ENCODE data around the gene ATP6V0B.

The ATP6V0B gene

GRCh38 chr1:43936431-43937151 lies 38.2 kb upstream of the ATP6V0B start:
- peak; percentile 26 for DNase-seq (ENCODE audit: low read depth)
- TF ChIP-seq MAX (IDR thresholded peaks at IDR 0.05; ENCODE audit: low read depth, low read length) (no peak), CTCF (IDR thresholded peaks at IDR 0.05; ENCODE audit: low read depth, low read length) (no peak), POLR2A (IDR thresholded peaks at IDR 0.05; ENCODE audit: extremely low read depth, insufficient read length) (no peak), MYC (IDR thresholded peaks at IDR 0.05; ENCODE audit: low read depth, low read length) (no peak)
- H3K4me3 ChIP-seq (ENCODE audit: low read depth, low read length) = no peak overlapping the region

- no peak overlapping the region for H3K4me3 ChIP-seq (ENCODE audit: low read depth, low read length)
- TF ChIP-seq CTCF (IDR thresholded peaks at IDR 0.05; ENCODE audit: low read depth, low read length) = no peak
- TF ChIP-seq MYC (IDR thresholded peaks at IDR 0.05; ENCODE audit: low read depth, low read length) = no peak
- TF ChIP-seq POLR2A (IDR thresholded peaks at IDR 0.05; ENCODE audit: extremely low read depth, insufficient read length) = no peak
- no peak for TF ChIP-seq MAX (IDR thresholded peaks at IDR 0.05; ENCODE audit: low read depth, low read length)
- no peak for DNase-seq (ENCODE audit: low read depth)
Measured at GRCh38 chr1:43937179-43937865, 37.4 kb upstream of the ATP6V0B start.

GRCh38 chr1:43938383-43938782 lies 36.4 kb upstream of the ATP6V0B start:
- TF ChIP-seq MAX (IDR thresholded peaks at IDR 0.05; ENCODE audit: low read depth, low read length) (no peak), POLR2A (IDR thresholded peaks at IDR 0.05; ENCODE audit: extremely low read depth, insufficient read length) (no peak), MYC (IDR thresholded peaks at IDR 0.05; ENCODE audit: low read depth, low read length) (no peak), CTCF (IDR thresholded peaks at IDR 0.05; ENCODE audit: low read depth, low read length) (no peak)
- DNase-seq (ENCODE audit: low read depth) = no peak
- no peak overlapping the region for H3K4me3 ChIP-seq (ENCODE audit: low read depth, low read length)

GRCh38 chr1:43938892-43939587 lies 35.7 kb upstream of the ATP6V0B start:
- no peak overlapping the region for H3K4me3 ChIP-seq (ENCODE audit: low read depth, low read length)
- no peak for DNase-seq (ENCODE audit: low read depth)
- TF ChIP-seq POLR2A (IDR thresholded peaks at IDR 0.05; ENCODE audit: extremely low read depth, insufficient read length) (no peak), CTCF (IDR thresholded peaks at IDR 0.05; ENCODE audit: low read depth, low read length) (no peak), MYC (IDR thresholded peaks at IDR 0.05; ENCODE audit: low read depth, low read length) (no peak), MAX (IDR thresholded peaks at IDR 0.05; ENCODE audit: low read depth, low read length) (no peak)

GRCh38 chr1:43942411-43942810 lies 32.3 kb upstream of the ATP6V0B start:
- DNase-seq (ENCODE audit: low read depth) = no peak
- H3K4me3 ChIP-seq (ENCODE audit: low read depth, low read length) = no peak overlapping the region
- no peak for TF ChIP-seq MAX (IDR thresholded peaks at IDR 0.05; ENCODE audit: low read depth, low read length)
- TF ChIP-seq CTCF (IDR thresholded peaks at IDR 0.05; ENCODE audit: low read depth, low read length) = no peak
- no peak for TF ChIP-seq MYC (IDR thresholded peaks at IDR 0.05; ENCODE audit: low read depth, low read length)
- TF ChIP-seq POLR2A (IDR thresholded peaks at IDR 0.05; ENCODE audit: extremely low read depth, insufficient read length) = no peak

Data from NB4 (cell line).